ENCODE data around the gene ARSG. TPM values are rescaled to one million over a fixed set of nuclear protein-coding genes. Genes with fewer than 3 reads are reported as not detected.

Gene ARSG
- total and polyA plus RNA-seq, 2 of the 13 experiments (the other 11 are each of a cell fraction or from before 2014, with no cell fraction given), result 3.7 to 15.2 TPM

GRCh38 chr17:68432086-68432864 lies 141.0 kb downstream of the ARSG start:
- no peak overlapping the region for H3K27ac ChIP-seq (ENCODE audit: extremely low read length, insufficient read depth, low read length)
- H3K9me3 ChIP-seq (ENCODE audit: low read length), result no peaks in the 10 kb centered on the region
- no peak for DNase-seq (ENCODE audit: low spot score)
- ChIA-PET POLR2A (no interaction called here), CTCF (ENCODE audit: low intra/inter-chr PET ratio, low total read pairs) (interaction anchor here (0.8 to 1.6 kb wide), 2 partner anchors 167 to 169 kb away, joined by 3 to 4 read pairs; no protein-coding TSS in a partner anchor)
- intact Hi-C loops (cut with micrococcal nuclease; ENCODE audit: unreplicated experiment), result no loop called here
- peaks cover 15% of the 10 kb centered on the region for H3K4me1 ChIP-seq (ENCODE audit: insufficient read depth, low read length)
- H3K9ac ChIP-seq (ENCODE audit: insufficient read depth, low read depth, low read length), result no peak overlapping the region
- WGBS (ENCODE audit: low lambda C conversion rate), result 95% methylated on average over 14 of the region's 14 CpGs
- no peak for ATAC-seq
- no TSS peak for BruUV-seq (replicated peaks)
- no peak overlapping the region for H2AFZ ChIP-seq (ENCODE audit: low read length)
- H3K4me2 ChIP-seq (ENCODE audit: low read depth, low read length), result no peak overlapping the region
- no peak overlapping the region for H3K4me3 ChIP-seq (replicated peaks in 1 of 3; ENCODE audit: insufficient read depth in 1 of 3, low read depth in 2 of 3, low read length in 3 of 3)
- no peaks in the 10 kb centered on the region for H4K20me1 ChIP-seq (ENCODE audit: insufficient read depth, low read length)
- no peak for FAIRE-seq
- H3K27me3 ChIP-seq (ENCODE audit: control insufficient read depth in 1 of 2, insufficient read depth in 2 of 2, low read length in 2 of 2), result no peaks in the 10 kb centered on the region
- TF ChIP-seq ZNF563 (CRISPR knock-in tag; IDR thresholded peaks at IDR 0.05), result peak; percentile 23; the same call in 1 of the 2 replicates
- TF ChIP-seq NFIB (CRISPR knock-in tag; IDR thresholded peaks at IDR 0.05; ENCODE audit: borderline replicate concordance), result no peak
- peaks cover 37 to 71% of the 10 kb centered on the region in 2 experiments for H3K36me3 ChIP-seq (replicated peaks in 1 of 2; ENCODE audit: control insufficient read depth in 1 of 2, insufficient read depth in 2 of 2, low read length in 2 of 2)
- in situ Hi-C loops (cut with HindIII; ENCODE audit: extremely low pct_ligation_motif_present, low pct_unique_long_range_greater_than_20kb), result loop anchor here (5.0 kb wide), 1 partner anchor 170 kb away; no protein-coding TSS in a partner anchor
- H3K79me2 ChIP-seq (ENCODE audit: insufficient read depth, low read length), result no peaks in the 10 kb centered on the region

GRCh38 chr17:68433211-68433610 lies 141.9 kb downstream of the ARSG start:
- Histone ChIP-seq H3K9me3 (ENCODE audit: low read length) (no peaks in the 10 kb centered on the region), H4K20me1 (ENCODE audit: insufficient read depth, low read length) (no peaks in the 10 kb centered on the region), H3K27ac (ENCODE audit: extremely low read length, insufficient read depth, low read length) (no peak overlapping the region), H3K27me3 (ENCODE audit: control insufficient read depth in 1 of 2, insufficient read depth in 2 of 2, low read length in 2 of 2) (no peaks in the 10 kb centered on the region), H2AFZ (ENCODE audit: low read length) (no peak overlapping the region), H3K4me3 (replicated peaks in 1 of 3; ENCODE audit: insufficient read depth in 1 of 3, low read depth in 2 of 3, low read length in 3 of 3) (no peak overlapping the region), H3K4me2 (ENCODE audit: low read depth, low read length) (no peak overlapping the region), H3K36me3 (replicated peaks in 1 of 2; ENCODE audit: control insufficient read depth in 1 of 2, insufficient read depth in 2 of 2, low read length in 2 of 2) (peaks cover 36 to 70% of the 10 kb centered on the region in 2 experiments), H3K79me2 (ENCODE audit: insufficient read depth, low read length) (no peaks in the 10 kb centered on the region), H3K4me1 (ENCODE audit: insufficient read depth, low read length) (peaks cover 24% of the 10 kb centered on the region), H3K9ac (ENCODE audit: insufficient read depth, low read depth, low read length) (no peak overlapping the region)
- over 99% methylated on average over 9 of the region's 9 CpGs for WGBS (ENCODE audit: low lambda C conversion rate)
- in situ Hi-C loops (cut with HindIII; ENCODE audit: extremely low pct_ligation_motif_present, low pct_unique_long_range_greater_than_20kb), result loop anchor here (5.0 kb wide), 1 partner anchor 171 kb away; no protein-coding TSS in a partner anchor
- POLR2A ChIA-PET, result no interaction called here
- intact Hi-C loops (cut with micrococcal nuclease; ENCODE audit: unreplicated experiment), result no loop called here
- DNase-seq (ENCODE audit: low spot score) (no peak), ATAC-seq (no peak), FAIRE-seq (no peak)
- BruUV-seq (replicated peaks), result no TSS peak
- CTCF ChIA-PET (ENCODE audit: low intra/inter-chr PET ratio, low total read pairs), result no interaction called here
- no peak for TF ChIP-seq ZBTB21 (CRISPR knock-in tag; IDR thresholded peaks at IDR 0.05)
- TF ChIP-seq ZSCAN30 (CRISPR knock-in tag; IDR thresholded peaks at IDR 0.05), result no peak
